Breast epithelium (tissue), 3 donors: ENCODE data around the gene BRIP1.

Experiments
- CTCF ChIP-seq, 3 donors: fragments of 450-650 bp; IDR thresholded peaks; one replicate each; pipeline ENCODE4 v1.5.1; 2016 to 2017; ENCODE audit warnings: antibody characterized with exemption in 3 of 3, mild to moderate bottlenecking in 3 of 3, moderate library complexity in 3 of 3
- POLR2A ChIP-seq: fragments of 450-650 bp; IDR thresholded peaks from one replicate; pipeline ENCODE4 v1.6.1; 2016; ENCODE audit warnings: antibody characterized with exemption, mild to moderate bottlenecking, moderate library complexity
- POLR2AphosphoS5 ChIP-seq, 3 donors: sonication (generic); formaldehyde crosslinking; IDR thresholded peaks; one replicate each; pipeline ENCODE4 v1.6.1; 2017; ENCODE audit warnings: antibody characterized with exemption in 3 of 3

- TF ChIP-seq CTCF (IDR thresholded peaks at IDR 0.05) (no peak), POLR2A (no peak), POLR2AphosphoS5 (IDR thresholded peaks at IDR 0.05) (no peak)
Measured at GRCh38 chr17:61645920-61646319, 217.4 kb downstream of the BRIP1 start.
